T-helper 2 cell treated with Interferon-gamma antibody and Interleukin-4, amounts not matched to agents 5 μg/mL and 100 μg/mL, for 36 hours (primary cell): ENCODE measurements around the gene SLC44A5.
A peak's percentile ranks its signal among the peaks of the same experiment; 100 is the strongest.
"Not testable (repeated sequence)": the region's sequence is repeated elsewhere in the genome, so short reads cannot be mapped to it uniquely, and the experiment has no call there.

Experiments
- DNase-seq: peaks from one replicate; pipeline ENCODE4 v3.0.0; 2021; ENCODE audit warnings: low spot score
- H3K27ac Mint-ChIP-seq: one replicate; pipeline ENCODE4 v1.8.0; 2021; ENCODE audit warnings: mild to moderate bottlenecking, mixed read lengths
- H3K27me3 Mint-ChIP-seq: one replicate; pipeline ENCODE4 v1.8.0; 2021; ENCODE audit warnings: low read depth, mixed read lengths
- H3K36me3 Mint-ChIP-seq: one replicate; pipeline ENCODE4 v1.8.0; 2021; ENCODE audit warnings: low read depth, mixed read lengths
- H3K4me1 Mint-ChIP-seq: one replicate; pipeline ENCODE4 v1.8.0; 2021; ENCODE audit warnings: low read depth, mixed read lengths
- H3K4me3 Mint-ChIP-seq: one replicate; pipeline ENCODE4 v1.8.0; 2022; ENCODE audit warnings: mild to moderate bottlenecking, moderate library complexity, mixed read lengths
- H3K9me3 Mint-ChIP-seq: one replicate; pipeline ENCODE4 v1.8.0; 2021; ENCODE audit warnings: mixed read lengths

SLC44A5 gene

GRCh38 chr1:75615613-75616435 is 4.9 kb upstream of the SLC44A5 start:
- Mint-ChIP-seq H3K9me3 (no peaks in the 10 kb centered on the region), H3K36me3 (peaks cover 1% of the 10 kb centered on the region), H3K27ac (no peak overlapping the region), H3K4me3 (peak overlapping the region; percentile 23), H3K27me3 (peaks cover 81% of the 10 kb centered on the region), H3K4me1 (peaks cover 7% of the 10 kb centered on the region)
- no peak for DNase-seq

GRCh38 chr1:75614399-75614756 is 3.5 kb upstream of the SLC44A5 start:
- Mint-ChIP-seq H3K27me3 (peaks cover 75% of the 10 kb centered on the region), H3K27ac (no peak overlapping the region), H3K36me3 (peaks cover 1% of the 10 kb centered on the region), H3K4me3 (peak overlapping the region; percentile 23), H3K4me1 (peaks cover 7% of the 10 kb centered on the region), H3K9me3 (no peaks in the 10 kb centered on the region)
- DNase-seq: no peak

- H3K27me3 Mint-ChIP-seq: peaks cover 70% of the 10 kb centered on the region
- H3K9me3 Mint-ChIP-seq: no peaks in the 10 kb centered on the region
- peaks cover 7% of the 10 kb centered on the region for H3K4me1 Mint-ChIP-seq
- no peak overlapping the region for H3K4me3 Mint-ChIP-seq
- H3K36me3 Mint-ChIP-seq: peaks cover 1% of the 10 kb centered on the region
- DNase-seq: no peak
- H3K27ac Mint-ChIP-seq: no peak overlapping the region
Measured at GRCh38 chr1:75613916-75614315, 3.0 kb upstream of the SLC44A5 start.

GRCh38 chr1:75612976-75613375 is 2.1 kb upstream of the SLC44A5 start:
- Mint-ChIP-seq H3K4me3 (no peak overlapping the region), H3K36me3 (peaks cover 1% of the 10 kb centered on the region), H3K27ac (no peak overlapping the region), H3K4me1 (peaks cover 7% of the 10 kb centered on the region), H3K27me3 (peaks cover 62% of the 10 kb centered on the region), H3K9me3 (no peaks in the 10 kb centered on the region)
- no peak for DNase-seq

GRCh38 chr1:75602486-75602885 is 8.4 kb downstream of the SLC44A5 start:
- DNase-seq: no peak
- no peaks in the 10 kb centered on the region for H3K9me3 Mint-ChIP-seq
- H3K4me1 Mint-ChIP-seq: no peaks in the 10 kb centered on the region
- no peaks in the 10 kb centered on the region for H3K36me3 Mint-ChIP-seq
- no peak overlapping the region for H3K27ac Mint-ChIP-seq
- no peaks in the 10 kb centered on the region for H3K27me3 Mint-ChIP-seq
- H3K4me3 Mint-ChIP-seq: no peak overlapping the region

GRCh38 chr1:75600781-75601180 is 10.1 kb downstream of the SLC44A5 start:
- no peaks in the 10 kb centered on the region for H3K9me3 Mint-ChIP-seq
- H3K4me3 Mint-ChIP-seq: no peak overlapping the region
- DNase-seq: no peak
- H3K27ac Mint-ChIP-seq: no peak overlapping the region
- no peaks in the 10 kb centered on the region for H3K36me3 Mint-ChIP-seq
- H3K4me1 Mint-ChIP-seq: no peaks in the 10 kb centered on the region
- no peaks in the 10 kb centered on the region for H3K27me3 Mint-ChIP-seq

- Mint-ChIP-seq H3K4me1 (no peaks in the 10 kb centered on the region), H3K9me3 (no peaks in the 10 kb centered on the region), H3K27ac (no peak overlapping the region), H3K36me3 (no peaks in the 10 kb centered on the region), H3K27me3 (no peaks in the 10 kb centered on the region), H3K4me3 (no peak overlapping the region)
- no peak for DNase-seq
Measured at GRCh38 chr1:75594327-75594726, 16.6 kb downstream of the SLC44A5 start.

- not testable (repeated sequence) for H3K9me3 Mint-ChIP-seq, H3K4me3 Mint-ChIP-seq, H3K4me1 Mint-ChIP-seq, H3K27me3 Mint-ChIP-seq, H3K27ac Mint-ChIP-seq, DNase-seq, H3K36me3 Mint-ChIP-seq
Measured at GRCh38 chr1:75593457-75593856, 17.5 kb downstream of the SLC44A5 start.

GRCh38 chr1:75589637-75590036 is 21.3 kb downstream of the SLC44A5 start:
- H3K4me3 Mint-ChIP-seq: no peak overlapping the region
- H3K27me3 Mint-ChIP-seq: no peaks in the 10 kb centered on the region
- H3K9me3 Mint-ChIP-seq: no peaks in the 10 kb centered on the region
- H3K27ac Mint-ChIP-seq: no peak overlapping the region
- DNase-seq: no peak
- H3K36me3 Mint-ChIP-seq: no peaks in the 10 kb centered on the region
- no peaks in the 10 kb centered on the region for H3K4me1 Mint-ChIP-seq

- Mint-ChIP-seq H3K27me3 (no peaks in the 10 kb centered on the region), H3K4me3 (no peak overlapping the region), H3K27ac (no peak overlapping the region), H3K9me3 (no peaks in the 10 kb centered on the region), H3K4me1 (no peaks in the 10 kb centered on the region), H3K36me3 (no peaks in the 10 kb centered on the region)
- DNase-seq: no peak
Measured at GRCh38 chr1:75588779-75589475, 22.0 kb downstream of the SLC44A5 start.

- no peaks in the 10 kb centered on the region for H3K9me3 Mint-ChIP-seq
- no peaks in the 10 kb centered on the region for H3K27me3 Mint-ChIP-seq
- no peak overlapping the region for H3K27ac Mint-ChIP-seq
- DNase-seq: no peak
- H3K4me1 Mint-ChIP-seq: no peaks in the 10 kb centered on the region
- no peak overlapping the region for H3K4me3 Mint-ChIP-seq
- no peaks in the 10 kb centered on the region for H3K36me3 Mint-ChIP-seq
Measured at GRCh38 chr1:75587692-75588091, 23.2 kb downstream of the SLC44A5 start.

- H3K4me1 Mint-ChIP-seq: no peaks in the 10 kb centered on the region
- no peak for DNase-seq
- H3K27ac Mint-ChIP-seq: no peak overlapping the region
- no peak overlapping the region for H3K4me3 Mint-ChIP-seq
- no peaks in the 10 kb centered on the region for H3K9me3 Mint-ChIP-seq
- no peaks in the 10 kb centered on the region for H3K36me3 Mint-ChIP-seq
- no peaks in the 10 kb centered on the region for H3K27me3 Mint-ChIP-seq
Measured at GRCh38 chr1:75583282-75583681, 27.6 kb downstream of the SLC44A5 start.

- no peak overlapping the region for H3K4me3 Mint-ChIP-seq
- no peak overlapping the region for H3K27ac Mint-ChIP-seq
- no peaks in the 10 kb centered on the region for H3K27me3 Mint-ChIP-seq
- H3K36me3 Mint-ChIP-seq: no peaks in the 10 kb centered on the region
- no peak for DNase-seq
- no peaks in the 10 kb centered on the region for H3K4me1 Mint-ChIP-seq
- H3K9me3 Mint-ChIP-seq: no peaks in the 10 kb centered on the region
Measured at GRCh38 chr1:75582725-75583261, 28.1 kb downstream of the SLC44A5 start.

GRCh38 chr1:75579046-75579445 is 31.9 kb downstream of the SLC44A5 start:
- H3K9me3 Mint-ChIP-seq: no peaks in the 10 kb centered on the region
- H3K4me3 Mint-ChIP-seq: no peak overlapping the region
- no peak for DNase-seq
- H3K27me3 Mint-ChIP-seq: peaks cover 3% of the 10 kb centered on the region
- H3K27ac Mint-ChIP-seq: no peak overlapping the region
- H3K36me3 Mint-ChIP-seq: no peaks in the 10 kb centered on the region
- H3K4me1 Mint-ChIP-seq: no peaks in the 10 kb centered on the region
